Upper lobe of right lung (tissue), 1 donor: ENCODE data around the gene ABCC3. TPM values are rescaled to one million over a fixed set of nuclear protein-coding genes. Genes with fewer than 3 reads are reported as not detected.

Experiments used
- ATAC-seq: fragments of 200-7000 bp; cut with Tn5 transposase; one replicate; pipeline ENCODE4 v1.9.1; 2020; ENCODE audit warnings: mild to moderate bottlenecking, moderate library complexity
- DNase-seq: peaks from one replicate; pipeline ENCODE4 v3.0.0-alpha.2; 2020
- H3K27ac ChIP-seq: fragments of 200-600 bp; one replicate; pipeline ENCODE4 v1.8.0; 2022
- H3K27me3 ChIP-seq: fragments of 200-600 bp; one replicate; pipeline ENCODE4 v1.8.0; 2022; ENCODE audit warnings: mild to moderate bottlenecking
- H3K36me3 ChIP-seq: fragments of 200-600 bp; one replicate; pipeline ENCODE4 v1.8.0; 2022
- H3K4me1 ChIP-seq: fragments of 200-600 bp; one replicate; pipeline ENCODE4 v1.8.0; 2022
- H3K4me3 ChIP-seq: fragments of 200-600 bp; one replicate; pipeline ENCODE4 v1.8.0; 2022; ENCODE audit warnings: mild to moderate bottlenecking
- H3K9me3 ChIP-seq: fragments of 200-600 bp; one replicate; pipeline ENCODE4 v1.8.0; 2022
- intact Hi-C: fragments of 100-400 bp; cut with DNase I; formaldehyde crosslinking; loops from one replicate; pipeline ENCODE4 v1.11.0; 2022
- total RNA-seq: library from RNA; stranded (reverse); fragmentation: NEBNext Ultra II Directional; extraction: Animal tissue kit (Norgen Biotek cat#: 25700); gene quantifications from one replicate; pipeline ENCODE4 v1.2.1, GENCODE V29; 2021
- TF ChIP-seq, protein P1 (sequence below): fragments of 200-600 bp; IDR thresholded peaks from one replicate; pipeline ENCODE4 v1.8.0; 2022; ENCODE audit warnings: antibody characterized with exemption
- donor health status: DM: no; HTN: yes; CAD: no; lungs with severe emphysema.

ABCC3 gene
- total RNA-seq, 1 donor from 2014 or later, result 65.4 TPM

DNA sequence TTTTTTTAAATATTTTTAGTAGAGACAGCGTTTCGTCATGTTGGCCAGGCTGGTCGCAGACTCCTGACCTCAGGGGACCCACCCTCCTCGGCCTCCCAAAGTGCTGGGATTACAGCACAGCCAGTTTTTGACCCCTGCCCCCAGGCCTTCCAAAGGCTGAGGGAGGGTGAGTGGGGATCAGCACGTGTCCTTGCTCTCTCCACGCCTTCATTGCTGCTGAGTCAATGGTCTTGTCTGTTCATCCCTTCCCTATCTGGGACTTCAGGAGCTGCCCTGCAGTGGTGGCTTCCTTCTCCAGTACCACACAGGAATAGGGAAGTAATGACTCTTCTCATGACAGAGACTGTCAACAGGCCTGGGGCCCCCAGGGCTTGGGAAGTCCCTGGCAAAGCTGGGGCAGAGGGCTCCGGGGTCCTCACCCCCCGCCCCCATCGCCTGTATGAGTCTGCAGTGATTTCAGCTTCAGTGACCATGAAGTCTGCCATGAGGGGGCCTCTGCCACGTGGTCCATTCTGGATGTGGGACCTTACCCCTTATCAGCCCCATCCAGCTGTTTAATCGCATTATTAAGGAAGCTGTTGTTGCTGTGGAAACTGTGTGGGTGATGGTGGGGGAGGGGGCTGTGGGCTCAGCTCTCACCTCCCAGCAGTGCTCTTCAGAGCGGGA lies 6.1 kb downstream of the ABCC3 start:
- H3K9me3 ChIP-seq, result no peaks in the 10 kb centered on the region
- H3K4me3 ChIP-seq, result no peak overlapping the region
- H3K27ac ChIP-seq, result peak overlapping the region; percentile 27
- intact Hi-C loops, result no loop called here
- ATAC-seq (peak; percentile 59), DNase-seq (no peak)
- H3K36me3 ChIP-seq, result no peaks in the 10 kb centered on the region
- H3K27me3 ChIP-seq, result no peaks in the 10 kb centered on the region
- TF ChIP-seq, protein P1, sequence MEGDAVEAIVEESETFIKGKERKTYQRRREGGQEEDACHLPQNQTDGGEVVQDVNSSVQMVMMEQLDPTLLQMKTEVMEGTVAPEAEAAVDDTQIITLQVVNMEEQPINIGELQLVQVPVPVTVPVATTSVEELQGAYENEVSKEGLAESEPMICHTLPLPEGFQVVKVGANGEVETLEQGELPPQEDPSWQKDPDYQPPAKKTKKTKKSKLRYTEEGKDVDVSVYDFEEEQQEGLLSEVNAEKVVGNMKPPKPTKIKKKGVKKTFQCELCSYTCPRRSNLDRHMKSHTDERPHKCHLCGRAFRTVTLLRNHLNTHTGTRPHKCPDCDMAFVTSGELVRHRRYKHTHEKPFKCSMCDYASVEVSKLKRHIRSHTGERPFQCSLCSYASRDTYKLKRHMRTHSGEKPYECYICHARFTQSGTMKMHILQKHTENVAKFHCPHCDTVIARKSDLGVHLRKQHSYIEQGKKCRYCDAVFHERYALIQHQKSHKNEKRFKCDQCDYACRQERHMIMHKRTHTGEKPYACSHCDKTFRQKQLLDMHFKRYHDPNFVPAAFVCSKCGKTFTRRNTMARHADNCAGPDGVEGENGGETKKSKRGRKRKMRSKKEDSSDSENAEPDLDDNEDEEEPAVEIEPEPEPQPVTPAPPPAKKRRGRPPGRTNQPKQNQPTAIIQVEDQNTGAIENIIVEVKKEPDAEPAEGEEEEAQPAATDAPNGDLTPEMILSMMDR, result no peak
- peaks cover 36% of the 10 kb centered on the region for H3K4me1 ChIP-seq

- TF ChIP-seq, protein P1, result no peak
- DNase-seq (no peak), ATAC-seq (no peak)
- no peak overlapping the region for H3K27ac ChIP-seq
- no peaks in the 10 kb centered on the region for H3K9me3 ChIP-seq
- peaks cover 36% of the 10 kb centered on the region for H3K4me1 ChIP-seq
- intact Hi-C loops, result no loop called here
- H3K4me3 ChIP-seq, result no peak overlapping the region
- H3K27me3 ChIP-seq, result no peaks in the 10 kb centered on the region
- no peaks in the 10 kb centered on the region for H3K36me3 ChIP-seq
These were observed 6.7 kb downstream of the ABCC3 start for GRCh38 chr17:50641357-50641756.

DNA sequence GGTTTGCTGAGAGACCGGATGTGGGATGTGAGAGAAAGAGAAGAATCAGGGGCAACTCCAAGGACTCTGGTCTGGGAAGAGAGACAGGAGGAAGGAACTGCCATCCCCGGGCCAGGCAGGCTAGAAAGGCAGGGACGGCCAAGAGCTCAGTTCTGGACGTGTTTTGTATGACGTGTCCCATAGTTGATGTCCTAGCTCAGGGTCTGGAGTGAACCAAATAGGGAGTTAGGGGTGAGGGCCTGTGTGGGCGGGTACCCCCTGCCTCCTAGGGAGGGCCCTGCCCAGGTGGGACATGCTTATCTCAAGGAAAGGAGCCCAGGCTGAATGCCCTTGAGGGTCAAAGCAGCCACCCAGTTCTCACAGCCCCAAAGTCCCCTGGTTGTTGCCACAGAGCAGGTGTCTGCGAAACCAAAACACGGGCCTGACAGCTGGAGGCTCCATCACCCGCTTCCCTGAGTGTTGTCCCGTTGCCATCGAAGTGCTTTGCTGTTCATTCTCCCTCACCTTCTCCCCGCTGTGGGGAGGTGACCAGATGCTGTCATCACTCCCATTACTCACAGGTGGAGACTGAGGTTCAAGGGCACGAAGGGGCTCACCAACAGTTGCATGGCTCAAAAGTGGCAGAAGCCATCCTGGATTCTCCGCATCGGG lies 7.5 kb downstream of the ABCC3 start:
- H3K4me3 ChIP-seq, result no peak overlapping the region
- intact Hi-C loops, result no loop called here
- TF ChIP-seq, protein P1, result no peak
- H3K9me3 ChIP-seq, result no peaks in the 10 kb centered on the region
- H3K4me1 ChIP-seq, result peaks cover 36% of the 10 kb centered on the region
- ATAC-seq, result no peak
- H3K36me3 ChIP-seq, result no peaks in the 10 kb centered on the region
- no peak for DNase-seq
- no peak overlapping the region for H3K27ac ChIP-seq
- no peaks in the 10 kb centered on the region for H3K27me3 ChIP-seq

DNA sequence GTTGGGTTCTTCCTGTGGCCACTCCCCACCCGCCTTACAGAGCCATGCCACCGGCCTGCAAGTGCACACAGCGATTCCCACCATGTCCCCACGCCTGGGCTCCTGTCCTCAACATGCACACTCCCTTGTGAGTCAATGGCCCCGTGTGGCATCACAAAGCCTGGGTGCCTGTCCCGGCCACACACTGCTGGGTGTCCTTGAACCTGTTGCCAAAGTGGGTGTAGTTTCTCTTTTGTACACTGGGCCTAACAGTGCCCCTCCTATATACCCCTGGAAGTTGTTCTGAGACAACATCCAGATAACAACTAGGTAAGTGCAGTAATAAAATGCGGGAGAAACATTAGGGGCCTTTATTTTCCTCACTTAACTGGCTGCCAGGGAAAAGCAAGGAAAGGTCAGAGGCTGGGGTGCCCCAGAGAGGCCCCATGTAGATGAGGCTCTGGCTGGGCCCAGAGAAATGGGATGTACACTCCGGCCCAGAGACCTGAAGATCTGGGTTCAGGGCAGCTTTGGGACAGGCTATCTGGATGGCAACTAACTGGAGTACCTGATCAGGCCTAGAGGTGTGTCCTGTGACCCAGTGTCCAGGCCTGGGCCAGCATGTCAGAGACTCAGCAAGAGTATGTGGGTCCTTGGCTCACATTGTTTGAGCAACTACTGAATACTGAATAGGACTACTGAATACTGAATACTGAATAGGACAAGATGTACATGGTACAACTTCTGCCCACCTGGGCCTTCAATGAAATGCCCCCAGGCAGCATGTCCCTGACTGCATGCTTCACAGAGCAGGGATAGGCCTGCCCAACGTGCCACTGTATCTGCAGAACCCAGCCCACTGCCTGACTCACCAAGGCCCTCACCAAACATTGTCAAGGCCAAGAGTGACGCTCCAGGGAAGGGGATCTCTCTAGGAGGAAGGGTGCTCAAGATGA lies 8.3 kb downstream of the ABCC3 start:
- intact Hi-C loops, result no loop called here
- ATAC-seq, result no peak

More for the DNA sequence above, 8.3 kb downstream of the ABCC3 start:
- TF ChIP-seq, protein P1, result no peak
- Histone ChIP-seq H3K4me3 (no peak overlapping the region), H3K27me3 (no peaks in the 10 kb centered on the region), H3K9me3 (no peaks in the 10 kb centered on the region), H3K4me1 (peaks cover 34% of the 10 kb centered on the region), H3K27ac (no peak overlapping the region), H3K36me3 (no peaks in the 10 kb centered on the region)
- no peak for DNase-seq
